ENCODE measurements around the gene TUBB. TPM values are rescaled to one million over a fixed set of nuclear protein-coding genes. Genes with fewer than 3 reads are reported as not detected.
A peak's percentile ranks its signal among the peaks of the same experiment; 100 is the strongest.

The TUBB gene
- total RNA-seq, 1 donor from 2014 or later, result 1,272 TPM

- Mint-ChIP-seq H3K9me3 (ENCODE audit: low read depth) (no peaks in the 10 kb centered on the region), H3K36me3 (ENCODE audit: insufficient read depth) (peaks cover 22% of the 10 kb centered on the region), H3K4me1 (ENCODE audit: low read depth) (peaks cover 2% of the 10 kb centered on the region), H3K27ac (peak overlapping the region; percentile 26), H3K27me3 (no peaks in the 10 kb centered on the region), H3K4me3 (ENCODE audit: low read depth) (no peak overlapping the region)
- TF ChIP-seq, protein P1, sequence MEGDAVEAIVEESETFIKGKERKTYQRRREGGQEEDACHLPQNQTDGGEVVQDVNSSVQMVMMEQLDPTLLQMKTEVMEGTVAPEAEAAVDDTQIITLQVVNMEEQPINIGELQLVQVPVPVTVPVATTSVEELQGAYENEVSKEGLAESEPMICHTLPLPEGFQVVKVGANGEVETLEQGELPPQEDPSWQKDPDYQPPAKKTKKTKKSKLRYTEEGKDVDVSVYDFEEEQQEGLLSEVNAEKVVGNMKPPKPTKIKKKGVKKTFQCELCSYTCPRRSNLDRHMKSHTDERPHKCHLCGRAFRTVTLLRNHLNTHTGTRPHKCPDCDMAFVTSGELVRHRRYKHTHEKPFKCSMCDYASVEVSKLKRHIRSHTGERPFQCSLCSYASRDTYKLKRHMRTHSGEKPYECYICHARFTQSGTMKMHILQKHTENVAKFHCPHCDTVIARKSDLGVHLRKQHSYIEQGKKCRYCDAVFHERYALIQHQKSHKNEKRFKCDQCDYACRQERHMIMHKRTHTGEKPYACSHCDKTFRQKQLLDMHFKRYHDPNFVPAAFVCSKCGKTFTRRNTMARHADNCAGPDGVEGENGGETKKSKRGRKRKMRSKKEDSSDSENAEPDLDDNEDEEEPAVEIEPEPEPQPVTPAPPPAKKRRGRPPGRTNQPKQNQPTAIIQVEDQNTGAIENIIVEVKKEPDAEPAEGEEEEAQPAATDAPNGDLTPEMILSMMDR (IDR thresholded peaks at IDR 0.05; ENCODE audit: unreplicated experiment), result no peak
- no peak for DNase-seq (ENCODE audit: low spot score, unreplicated experiment)
Observed at GRCh38 chr6:30735668-30736314, 15.6 kb downstream of the TUBB start.

GRCh38 chr6:30738532-30738931, 18.4 kb downstream of the TUBB start:
- TF ChIP-seq, protein P1 (IDR thresholded peaks at IDR 0.05; ENCODE audit: unreplicated experiment), result no peak
- peaks cover 14% of the 10 kb centered on the region for H3K4me1 Mint-ChIP-seq (ENCODE audit: low read depth)
- no peaks in the 10 kb centered on the region for H3K9me3 Mint-ChIP-seq (ENCODE audit: low read depth)
- no peak for DNase-seq (ENCODE audit: low spot score, unreplicated experiment)
- no peak overlapping the region for H3K4me3 Mint-ChIP-seq (ENCODE audit: low read depth)
- H3K27ac Mint-ChIP-seq, result no peak overlapping the region
- H3K36me3 Mint-ChIP-seq (ENCODE audit: insufficient read depth), result peaks cover 24% of the 10 kb centered on the region
- no peaks in the 10 kb centered on the region for H3K27me3 Mint-ChIP-seq

GRCh38 chr6:30740540-30740870, 20.4 kb downstream of the TUBB start:
- TF ChIP-seq, protein P1 (IDR thresholded peaks at IDR 0.05; ENCODE audit: unreplicated experiment), result no peak
- Mint-ChIP-seq H3K27ac (no peak overlapping the region), H3K9me3 (ENCODE audit: low read depth) (no peaks in the 10 kb centered on the region), H3K4me1 (ENCODE audit: low read depth) (peaks cover 21% of the 10 kb centered on the region), H3K4me3 (ENCODE audit: low read depth) (no peak overlapping the region), H3K27me3 (no peaks in the 10 kb centered on the region), H3K36me3 (ENCODE audit: insufficient read depth) (peaks cover 24% of the 10 kb centered on the region)
- DNase-seq (ENCODE audit: low spot score, unreplicated experiment), result no peak

DNA sequence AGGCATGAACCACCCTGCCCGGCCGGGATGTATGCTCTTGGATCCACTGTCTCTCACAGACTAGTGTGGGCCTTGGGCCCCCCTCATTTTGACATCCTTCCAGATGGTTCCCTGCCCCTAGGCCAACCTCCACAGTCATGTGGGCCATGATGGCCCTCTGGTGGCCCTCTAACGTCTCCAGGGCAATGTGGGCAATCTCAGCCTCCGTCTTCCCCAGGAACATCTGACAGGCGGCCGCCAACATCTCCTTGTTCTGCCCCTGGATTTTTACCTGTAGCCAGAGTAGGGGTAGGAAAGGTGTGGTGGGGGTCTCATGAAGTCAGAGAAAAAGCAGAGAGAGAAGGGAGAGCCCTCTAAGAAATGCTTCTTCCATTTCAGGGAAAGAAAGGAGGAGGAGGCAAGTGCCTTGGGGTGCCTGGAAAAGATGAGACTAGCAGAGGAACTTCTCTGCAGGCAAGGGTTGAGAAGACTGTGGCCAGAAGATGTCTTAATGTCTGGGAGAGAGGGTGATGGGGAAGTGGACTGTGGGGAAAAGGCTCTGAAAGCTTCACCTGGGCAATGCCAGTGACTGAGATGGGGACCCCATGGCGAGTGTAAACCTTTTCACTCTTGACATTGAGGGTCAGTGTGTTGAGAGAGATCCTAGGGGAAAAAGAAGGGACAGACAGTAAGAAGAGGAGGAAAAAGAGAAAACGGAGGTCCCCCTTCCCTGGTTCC, 21.1 kb downstream of the TUBB start:
- DNase-seq (ENCODE audit: low spot score, unreplicated experiment), result no peak
- Mint-ChIP-seq H3K4me1 (ENCODE audit: low read depth) (peaks cover 21% of the 10 kb centered on the region), H3K9me3 (ENCODE audit: low read depth) (no peaks in the 10 kb centered on the region), H3K27ac (peak overlapping the region; percentile 93), H3K4me3 (ENCODE audit: low read depth) (peak overlapping the region; percentile 91), H3K27me3 (no peaks in the 10 kb centered on the region), H3K36me3 (ENCODE audit: insufficient read depth) (peaks cover 22% of the 10 kb centered on the region)
- TF ChIP-seq, protein P1 (IDR thresholded peaks at IDR 0.05; ENCODE audit: unreplicated experiment), result no peak

DNA sequence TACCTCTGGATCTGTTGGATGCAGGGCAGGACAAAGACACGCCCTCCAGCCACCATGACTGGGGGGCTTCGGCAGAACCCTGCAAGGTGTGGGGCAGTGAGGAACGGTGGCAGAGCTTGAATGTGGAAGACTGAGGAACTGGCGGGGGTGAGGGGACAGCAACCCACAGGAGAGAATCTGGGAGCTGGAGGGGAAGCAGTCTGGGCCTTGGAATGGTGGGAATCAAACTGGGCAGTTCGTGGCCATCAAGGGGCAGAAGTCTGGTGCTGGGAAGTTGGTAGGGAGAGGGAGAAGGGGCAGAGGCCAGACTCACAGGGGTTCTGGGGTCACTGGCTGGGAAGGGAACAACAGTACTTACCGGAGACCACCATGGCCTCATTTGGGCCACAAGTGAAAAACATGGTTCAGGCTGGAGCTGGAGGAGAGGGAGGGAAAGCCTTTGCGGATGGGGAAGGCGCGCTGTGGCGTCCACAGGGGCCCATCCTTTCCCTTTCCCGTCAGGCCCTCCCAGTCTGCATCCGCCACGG, 21.7 kb downstream of the TUBB start:
- peaks cover 20% of the 10 kb centered on the region for H3K36me3 Mint-ChIP-seq (ENCODE audit: insufficient read depth)

More for the DNA sequence above, 21.7 kb downstream of the TUBB start:
- H3K4me1 Mint-ChIP-seq (ENCODE audit: low read depth), result peaks cover 21% of the 10 kb centered on the region
- peak overlapping the region; percentile 91 for H3K4me3 Mint-ChIP-seq (ENCODE audit: low read depth)
- TF ChIP-seq, protein P1 (IDR thresholded peaks at IDR 0.05; ENCODE audit: unreplicated experiment), result no peak
- no peak for DNase-seq (ENCODE audit: low spot score, unreplicated experiment)
- H3K9me3 Mint-ChIP-seq (ENCODE audit: low read depth), result no peaks in the 10 kb centered on the region
- peak overlapping the region; percentile 93 for H3K27ac Mint-ChIP-seq
- H3K27me3 Mint-ChIP-seq, result no peaks in the 10 kb centered on the region

All from progenitor cell of endocrine pancreas (in vitro differentiated cells).